DOHH2 (cell line): ENCODE measurements around the gene CYP2S1.

ENCODE experiments used
- H3F3A ChIP-seq: fragments of 200-600 bp; sonication (generic), shearing (Covaris generic); 2 replicates; pipeline ENCODE4 v1.6.0; 2016; ENCODE audit warnings: antibody characterized with exemption, mild to moderate bottlenecking; ENCODE audit not compliant: control insufficient read depth, insufficient read depth
- H3K27ac ChIP-seq: fragments of 200-600 bp; sonication (generic); 2 replicates; pipeline ENCODE4 v1.5.1; 2014; ENCODE audit warnings: low read depth, mild to moderate bottlenecking, low read length, moderate library complexity
- H3K27me3 ChIP-seq: fragments of 200-600 bp; sonication (generic); 2 replicates; pipeline ENCODE4 v1.6.1; 2014; ENCODE audit warnings: mild to moderate bottlenecking, low read length, mixed read lengths; ENCODE audit not compliant: control insufficient read depth
- H3K36me3 ChIP-seq: fragments of 200-600 bp; sonication (generic); 2 replicates; pipeline ENCODE4 v1.6.1; 2014; ENCODE audit warnings: mild to moderate bottlenecking, low read length, moderate library complexity, mixed read lengths; ENCODE audit not compliant: control insufficient read depth
- H3K4me1 ChIP-seq: fragments of 200-600 bp; sonication (generic); 2 replicates; pipeline ENCODE4 v1.6.1; 2014; ENCODE audit warnings: mild to moderate bottlenecking, low read length, mixed read lengths; ENCODE audit not compliant: control insufficient read depth
- H3K4me2 ChIP-seq: fragments of 200-600 bp; sonication (generic); 2 replicates; pipeline ENCODE4 v1.6.0; 2014; ENCODE audit warnings: mild to moderate bottlenecking, low read length, moderate library complexity
- H3K4me3 ChIP-seq: fragments of 200-600 bp; sonication (generic); 2 replicates; pipeline ENCODE4 v1.5.1; 2014; ENCODE audit warnings: mild to moderate bottlenecking, low read length, mixed read lengths
- H3K79me2 ChIP-seq: fragments of 200-600 bp; sonication (generic); 2 replicates; pipeline ENCODE4 v1.6.1; 2014; ENCODE audit warnings: mild to moderate bottlenecking, low read length, mixed read lengths; ENCODE audit not compliant: control insufficient read depth
- H3K9me2 ChIP-seq: fragments of 200-600 bp; sonication (generic); replicated peaks from 2 replicates; pipeline ENCODE4 v1.6.1; 2014; ENCODE audit warnings: mild to moderate bottlenecking, low read length, mixed read lengths; ENCODE audit not compliant: control insufficient read depth
- H3K9me3 ChIP-seq: fragments of 200-600 bp; sonication (generic); 2 replicates; pipeline ENCODE4 v1.6.1; 2014; ENCODE audit warnings: antibody characterized with exemption, low read length, mixed read lengths; ENCODE audit not compliant: control insufficient read depth, insufficient read depth
- H4K20me1 ChIP-seq: fragments of 200-600 bp; sonication (generic); 2 replicates; pipeline ENCODE4 v1.6.0; 2014; ENCODE audit warnings: low read depth, mild to moderate bottlenecking, antibody characterized with exemption, low read length, moderate library complexity; ENCODE audit not compliant: control insufficient read depth, insufficient read depth
- CTCF ChIP-seq: fragments of 200-600 bp; sonication (generic); IDR thresholded peaks from one replicate; pipeline ENCODE4 v1.5.1; 2014; ENCODE audit warnings: antibody characterized with exemption, mild to moderate bottlenecking, low read depth, low read length; ENCODE audit not compliant: poor library complexity, severe bottlenecking
- EZH2phosphoT487 ChIP-seq: fragments of 200-600 bp; sonication (generic); IDR thresholded peaks from 2 replicates; pipeline ENCODE4 v1.6.1; 2017; ENCODE audit warnings: borderline replicate concordance, mild to moderate bottlenecking, antibody characterized with exemption, low read length, moderate library complexity, mixed read lengths

CYP2S1 gene

GRCh38 chr19:41220811-41221210 lies 27.8 kb downstream of the CYP2S1 start:
- Histone ChIP-seq H3K79me2 (no peaks in the 10 kb centered on the region), H3K27me3 (no peaks in the 10 kb centered on the region), H3K9me3 (no peaks in the 10 kb centered on the region), H3K9me2 (no peaks in the 10 kb centered on the region), H3K4me3 (no peak overlapping the region), H3K27ac (no peak overlapping the region), H3F3A (no peaks in the 10 kb centered on the region), H3K36me3 (no peaks in the 10 kb centered on the region), H4K20me1 (no peaks in the 10 kb centered on the region), H3K4me1 (no peaks in the 10 kb centered on the region), H3K4me2 (no peak overlapping the region)
- TF ChIP-seq CTCF (no peak), EZH2phosphoT487 (no peak)

DNA sequence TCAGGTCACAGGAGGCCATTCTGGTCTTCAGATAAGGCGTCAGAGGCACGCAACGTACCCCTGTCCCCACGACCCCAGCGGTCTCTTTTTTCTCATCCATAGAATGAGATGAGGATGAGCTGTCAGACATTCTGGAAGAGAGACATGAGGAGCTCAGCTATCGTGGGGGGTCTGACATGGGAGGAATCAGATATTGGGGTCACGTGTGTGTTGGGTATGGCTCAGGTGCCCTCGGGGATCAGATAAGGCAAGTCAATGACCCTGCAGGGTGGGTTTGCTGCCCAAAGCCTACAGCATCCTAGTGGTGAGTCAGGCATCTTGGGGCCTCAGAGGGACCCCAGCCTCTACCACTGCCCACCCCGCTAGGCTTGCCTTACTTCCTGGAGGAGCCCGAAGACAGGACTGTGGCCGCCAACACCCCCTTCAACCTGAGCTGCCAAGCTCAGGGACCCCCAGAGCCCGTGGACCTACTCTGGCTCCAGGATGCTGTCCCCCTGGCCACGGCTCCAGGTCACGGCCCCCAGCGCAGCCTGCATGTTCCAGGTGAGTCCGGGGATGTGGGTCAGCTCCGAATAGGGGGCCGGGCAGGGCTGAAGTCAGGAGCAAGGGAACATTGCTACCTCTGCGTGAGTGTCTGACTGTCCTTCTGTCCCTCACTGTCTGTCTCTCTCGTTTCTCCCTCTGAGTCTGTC lies 28.6 kb downstream of the CYP2S1 start:
- no peaks in the 10 kb centered on the region for H4K20me1 ChIP-seq
- H3K79me2 ChIP-seq: no peaks in the 10 kb centered on the region
- no peaks in the 10 kb centered on the region for H3K36me3 ChIP-seq
- H3K9me2 ChIP-seq: no peaks in the 10 kb centered on the region
- no peaks in the 10 kb centered on the region for H3F3A ChIP-seq
- no peak overlapping the region for H3K4me2 ChIP-seq
- TF ChIP-seq EZH2phosphoT487: no peak
- no peak for TF ChIP-seq CTCF
- H3K27ac ChIP-seq: no peak overlapping the region
- no peaks in the 10 kb centered on the region for H3K4me1 ChIP-seq
- no peaks in the 10 kb centered on the region for H3K27me3 ChIP-seq
- H3K4me3 ChIP-seq: no peak overlapping the region
- no peaks in the 10 kb centered on the region for H3K9me3 ChIP-seq

DNA sequence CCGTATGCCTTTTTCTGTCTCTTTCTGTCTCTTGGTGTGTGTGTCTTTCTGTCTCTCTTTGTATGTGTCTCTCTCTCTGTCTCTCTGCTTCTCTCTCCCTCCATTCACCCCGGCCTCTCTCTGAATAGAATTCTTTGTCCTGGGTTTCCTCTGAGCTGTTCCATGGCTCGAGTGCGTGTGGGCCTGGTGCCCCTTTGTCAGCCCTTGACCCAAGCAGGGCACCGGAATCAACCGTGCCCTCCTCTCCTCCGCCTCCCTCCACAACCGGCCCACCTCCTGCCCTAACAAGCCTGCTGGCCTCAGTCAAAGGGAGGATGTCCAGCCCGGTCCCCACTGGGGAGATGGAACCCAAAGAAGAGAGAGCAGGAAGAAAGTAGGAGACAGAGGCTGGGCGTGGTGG lies 29.2 kb downstream of the CYP2S1 start:
- H3K27me3 ChIP-seq: no peaks in the 10 kb centered on the region
- no peaks in the 10 kb centered on the region for H3K36me3 ChIP-seq
- H3K4me3 ChIP-seq: no peak overlapping the region
- no peaks in the 10 kb centered on the region for H4K20me1 ChIP-seq
- H3K9me2 ChIP-seq: no peaks in the 10 kb centered on the region
- TF ChIP-seq EZH2phosphoT487: no peak
- no peak for TF ChIP-seq CTCF
- no peak overlapping the region for H3K4me2 ChIP-seq
- H3K79me2 ChIP-seq: no peaks in the 10 kb centered on the region
- H3K9me3 ChIP-seq: no peaks in the 10 kb centered on the region
- no peaks in the 10 kb centered on the region for H3K4me1 ChIP-seq
- H3F3A ChIP-seq: no peaks in the 10 kb centered on the region
- H3K27ac ChIP-seq: no peak overlapping the region
